ENCODE results near the gene EGLN2.
"Not testable (repeated sequence)": the region's sequence is repeated elsewhere in the genome, so short reads cannot be mapped to it uniquely, and the experiment has no call there.

Gene EGLN2

DNA sequence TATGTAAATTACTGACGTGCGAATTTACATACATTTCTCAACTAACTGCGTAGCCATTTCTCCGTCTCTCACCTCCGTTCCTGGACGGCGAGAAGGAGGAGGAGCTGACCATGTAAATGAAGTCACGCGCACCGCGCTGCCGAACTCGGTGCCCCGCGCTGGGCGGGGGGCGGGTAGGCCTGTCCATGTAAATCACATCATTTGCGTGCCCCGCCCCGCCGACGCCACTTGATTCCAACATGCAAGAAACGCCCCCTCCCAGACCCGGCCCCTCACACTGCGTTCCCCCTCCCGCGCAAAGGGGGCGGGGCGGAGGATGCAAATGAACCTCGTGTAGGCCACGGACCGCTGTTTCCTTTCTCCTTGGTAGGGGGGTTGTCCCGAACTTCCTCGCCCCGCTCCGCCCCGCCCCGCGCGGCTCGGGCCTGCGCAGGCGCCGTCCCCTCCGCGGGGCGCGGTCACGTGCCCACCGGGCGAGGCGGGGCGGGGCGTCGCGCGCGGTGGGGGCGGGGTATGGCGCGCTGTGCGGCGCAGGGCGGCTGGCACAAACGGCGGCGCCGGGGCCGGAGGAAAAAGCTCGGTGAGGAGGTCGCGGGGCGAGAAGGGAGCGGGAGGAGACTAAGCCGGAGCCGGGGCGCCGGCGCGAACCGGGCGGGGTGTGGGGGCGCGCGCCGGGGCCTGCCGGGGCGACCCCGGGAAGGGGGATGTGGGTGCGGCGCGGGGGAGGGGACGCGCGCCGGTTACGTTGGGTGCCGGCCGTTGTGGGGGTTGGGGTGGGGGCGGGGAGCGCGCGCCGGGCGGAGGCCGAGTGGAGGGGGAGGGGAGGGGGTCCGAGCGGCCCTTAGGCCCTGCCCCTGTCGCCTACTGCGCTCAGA lies at the start of gene EGLN2:
Gene EGLN2, plus strand, starts transcription at position 509 of the 875 bp plus-strand sequence. CDS start 1,382 bp downstream, outside the sequence.
- peak; percentile 100 for DNase-seq

DNA sequence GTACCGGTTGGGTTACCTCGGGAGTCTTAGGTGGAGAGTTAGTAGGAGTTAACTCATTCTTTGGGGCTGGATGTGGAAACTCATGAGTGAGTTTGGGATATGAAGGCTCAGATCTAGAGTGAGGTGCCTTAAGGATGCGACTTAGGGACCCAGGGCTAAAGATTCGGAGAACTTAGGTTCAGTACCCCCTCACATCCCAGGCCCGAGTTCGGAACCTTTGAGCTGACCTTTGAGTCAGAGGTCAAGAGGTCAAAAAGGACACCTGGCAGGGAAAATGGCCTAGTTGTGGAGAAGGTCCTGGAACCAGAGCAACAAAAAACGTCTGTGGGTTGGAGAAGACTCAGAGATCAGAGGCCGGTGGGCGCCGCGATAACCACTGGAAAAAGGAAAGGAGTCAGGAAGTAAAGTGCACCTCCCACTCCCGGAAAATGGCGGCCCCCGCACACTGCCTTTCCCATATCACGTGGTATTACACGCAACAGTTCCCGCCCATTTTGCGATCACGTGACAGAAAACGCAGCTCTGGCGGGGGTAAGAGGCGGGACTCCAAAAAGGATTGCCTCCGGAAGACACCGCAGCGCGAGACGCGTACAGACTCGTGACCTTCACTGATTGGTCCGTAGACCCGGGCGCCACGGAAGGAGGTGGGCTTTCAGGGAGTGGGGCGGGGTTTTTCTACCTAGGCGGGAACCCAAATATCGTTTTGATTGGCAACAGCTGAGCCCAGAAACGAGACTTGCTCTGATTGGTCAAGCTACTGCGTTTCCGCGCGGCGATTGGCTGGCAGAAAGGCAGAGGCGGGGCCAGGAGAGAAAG lies 48.7 kb upstream of the EGLN2 start, which contains the start of gene ACTMAP:
Gene ACTMAP, minus strand, starts transcription at position 420 of the 816 bp plus-strand sequence. CDS start 674 bp downstream, outside the sequence.
- peak; percentile 100 for DNase-seq

DNA sequence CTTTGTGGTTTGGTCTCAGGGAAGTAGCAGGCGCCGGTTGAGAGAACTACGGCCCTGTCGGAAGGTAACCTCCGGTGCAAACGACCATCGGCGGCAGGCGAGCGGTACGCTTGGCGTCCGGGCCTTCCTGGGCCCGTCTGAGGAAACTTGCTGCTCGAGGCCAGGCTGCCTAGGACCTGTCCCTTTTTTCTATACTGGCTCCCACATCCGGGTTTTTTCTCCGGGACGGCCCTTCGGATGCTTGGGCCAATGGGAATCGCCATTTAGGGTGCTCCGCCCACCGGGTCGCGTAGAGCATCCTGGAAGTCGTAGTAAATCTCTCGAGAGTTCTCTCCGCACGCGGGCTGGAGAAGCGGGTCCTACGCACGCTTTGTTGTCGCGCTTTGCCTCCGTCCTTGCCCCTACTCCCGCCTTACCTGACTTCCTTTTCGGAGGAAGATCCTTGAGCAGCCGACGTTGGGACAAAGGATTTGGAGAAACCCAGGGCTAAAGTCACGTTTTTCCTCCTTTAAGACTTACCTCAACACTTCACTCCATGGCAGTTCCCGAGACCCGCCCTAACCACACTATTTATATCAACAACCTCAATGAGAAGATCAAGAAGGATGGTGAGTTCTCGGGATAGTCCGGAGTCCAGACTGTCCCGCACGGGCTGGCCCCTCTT lies 48.0 kb upstream of the EGLN2 start, which contains the start of gene SNRPA:
Gene SNRPA, plus strand, starts transcription at position 330 of the 664 bp plus-strand sequence. Its CDS starts 206 bp downstream, at position 536.
- peak; percentile 100 for DNase-seq

DNA sequence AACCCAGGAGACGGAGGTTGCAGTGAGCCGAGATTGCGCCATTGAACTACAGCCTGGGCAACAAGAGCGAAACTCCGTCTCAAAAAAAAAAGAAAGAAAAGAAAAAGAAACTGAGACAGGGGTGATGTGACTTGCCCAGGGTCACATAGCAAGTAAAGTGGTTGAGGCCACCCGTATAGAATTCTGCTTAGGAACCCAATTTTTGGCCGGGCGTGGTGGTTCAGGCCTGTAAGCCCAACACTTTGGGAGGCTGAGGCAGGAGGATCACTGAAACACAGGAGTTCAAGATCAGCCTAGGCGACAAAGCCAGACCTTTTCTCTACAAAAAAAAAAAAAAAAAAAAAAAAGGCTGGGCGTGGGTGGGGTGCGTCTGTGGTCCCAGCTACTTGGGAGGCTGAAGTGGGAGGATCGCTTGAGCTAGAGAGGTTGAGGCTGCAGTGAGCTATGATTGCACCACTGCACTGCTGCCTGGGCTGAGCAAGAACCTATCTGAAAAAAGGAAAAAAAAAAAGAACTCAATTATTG lies 46.7 kb upstream of the EGLN2 start:
- no peak for DNase-seq

DNA sequence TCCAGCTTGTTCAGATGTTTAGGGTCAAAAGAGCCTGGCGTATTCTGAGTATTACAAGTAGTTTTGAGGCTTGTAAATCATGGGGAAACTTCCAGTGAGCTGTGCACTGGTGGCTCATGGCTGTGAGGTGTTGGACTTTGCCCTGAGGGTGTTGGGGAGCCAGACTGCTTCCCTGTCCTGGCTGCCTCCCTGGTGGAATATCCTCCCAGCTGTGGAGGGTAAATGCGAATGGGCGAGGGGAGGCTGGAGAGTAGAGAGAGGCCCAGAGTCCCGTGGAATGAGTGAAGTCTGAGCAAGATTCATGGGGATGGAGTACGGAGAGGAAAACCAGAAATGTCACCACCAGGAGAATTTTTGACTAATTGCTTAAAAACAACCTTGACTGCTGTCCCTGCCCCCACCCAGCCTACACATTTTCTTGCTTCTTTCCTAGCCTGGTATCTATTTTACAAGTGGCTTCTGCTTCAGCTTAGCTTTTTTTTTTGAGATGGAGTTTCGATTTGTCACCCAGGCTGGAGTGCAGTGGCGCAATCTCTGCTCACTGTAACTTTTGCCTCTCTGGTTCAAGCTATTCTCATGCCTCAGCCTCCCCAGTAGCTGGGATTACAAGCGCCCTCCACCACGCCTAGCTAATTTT lies 44.3 kb upstream of the EGLN2 start:
- DNase-seq: no peak

DNA sequence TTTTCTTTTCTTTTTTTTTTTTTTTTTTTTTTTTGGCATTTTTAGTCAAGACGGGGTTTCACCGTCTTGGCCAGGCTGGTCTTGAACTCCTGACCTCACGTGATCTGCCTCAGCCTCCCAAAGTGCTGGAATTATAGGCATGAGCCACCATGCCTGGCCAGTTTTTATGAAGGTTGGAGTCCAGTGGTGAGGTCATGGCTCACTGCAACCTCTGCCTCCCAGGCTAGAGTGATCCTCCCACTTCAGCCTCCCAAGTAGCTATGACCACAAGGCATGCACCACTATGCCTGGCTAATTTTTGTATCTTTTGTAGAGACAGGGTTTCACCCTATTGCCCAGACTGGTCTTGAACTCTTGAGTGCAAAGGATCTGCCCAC lies 43.8 kb upstream of the EGLN2 start:
- no peak for DNase-seq

DNA sequence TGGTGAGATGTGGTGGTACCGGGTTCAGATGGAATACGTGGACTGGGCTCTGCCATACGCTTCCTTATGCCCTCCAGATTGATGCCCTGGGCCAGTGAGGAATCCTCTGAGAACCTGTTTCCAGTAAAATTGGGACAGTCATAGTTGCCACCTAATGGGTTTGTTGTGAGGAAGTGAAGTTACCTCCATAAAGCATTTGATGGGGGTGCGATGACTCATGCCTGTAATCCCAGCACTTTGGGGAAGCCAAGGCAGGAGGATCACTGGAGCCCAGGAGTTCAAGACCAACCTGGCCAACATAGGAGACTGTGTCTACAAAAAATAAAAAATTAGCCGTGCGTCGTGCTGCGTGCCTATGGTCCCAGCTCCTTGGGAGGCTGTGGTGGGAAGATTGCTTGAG lies 43.2 kb upstream of the EGLN2 start:
- DNase-seq: no peak

DNA sequence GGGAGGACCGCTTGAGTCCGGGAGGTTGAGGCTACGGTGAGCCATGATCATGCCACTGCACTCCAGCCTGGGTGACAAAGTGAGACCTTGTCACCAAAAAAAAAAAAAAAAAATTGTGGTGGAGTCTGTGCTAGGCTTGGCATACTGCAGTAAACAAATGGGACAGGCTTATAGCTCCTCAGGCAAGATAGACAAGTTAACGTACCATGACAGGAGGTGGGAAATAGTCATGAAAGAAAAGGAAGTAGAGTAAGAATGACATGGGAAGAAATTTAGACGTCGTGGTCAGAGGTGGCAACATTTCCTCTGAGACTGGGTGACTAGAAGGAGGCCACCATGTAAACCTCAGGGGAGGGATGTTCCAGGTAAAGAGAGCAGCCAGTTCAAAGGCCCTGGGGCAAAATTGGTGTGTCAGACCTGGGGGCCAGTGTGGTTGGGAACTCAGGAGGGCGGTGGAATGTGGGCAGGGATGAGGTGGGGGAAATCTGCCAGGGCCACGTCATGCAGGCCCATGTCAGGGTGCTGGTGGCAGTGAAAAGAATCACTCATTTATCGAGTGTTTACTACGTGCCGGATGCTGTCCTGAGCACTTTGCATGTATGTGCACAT lies 42.4 kb upstream of the EGLN2 start:
- DNase-seq: no peak

DNA sequence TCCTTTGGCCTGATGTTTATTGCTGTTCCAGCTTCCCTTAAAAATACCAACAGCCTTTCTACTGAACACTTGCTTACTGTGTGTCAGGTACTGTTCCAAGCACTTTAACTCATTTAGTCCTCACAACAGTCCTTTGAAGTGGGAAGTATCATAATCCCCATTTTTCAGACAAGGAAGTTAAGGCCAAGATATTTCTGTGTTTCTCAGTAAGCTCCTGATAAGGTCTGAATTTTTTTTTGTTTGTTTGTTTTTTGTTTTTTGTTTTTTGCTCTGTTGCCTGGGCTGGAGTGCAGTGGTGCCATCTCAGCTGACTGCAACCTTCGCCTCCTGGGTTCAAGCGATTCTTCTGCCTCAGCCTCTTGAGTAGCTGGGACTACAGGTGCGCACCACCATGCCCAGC lies 40.5 kb upstream of the EGLN2 start:
- no peak for DNase-seq

DNA sequence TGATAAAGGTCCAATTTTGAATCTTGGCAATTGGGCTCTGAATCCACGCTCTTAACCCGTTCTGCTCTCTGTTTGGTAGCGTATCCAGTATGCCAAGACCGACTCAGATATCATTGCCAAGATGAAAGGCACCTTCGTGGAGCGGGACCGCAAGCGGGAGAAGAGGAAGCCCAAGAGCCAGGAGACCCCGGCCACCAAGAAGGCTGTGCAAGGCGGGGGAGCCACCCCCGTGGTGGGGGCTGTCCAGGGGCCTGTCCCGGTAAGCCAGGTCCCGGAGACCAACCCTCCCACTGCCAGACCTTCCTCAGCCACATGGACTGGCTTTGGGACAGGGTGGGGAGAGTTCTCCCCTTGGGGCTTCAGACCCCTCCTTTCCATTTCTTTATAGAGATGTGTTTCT lies 39.6 kb upstream of the EGLN2 start:
- no peak for DNase-seq

DNA sequence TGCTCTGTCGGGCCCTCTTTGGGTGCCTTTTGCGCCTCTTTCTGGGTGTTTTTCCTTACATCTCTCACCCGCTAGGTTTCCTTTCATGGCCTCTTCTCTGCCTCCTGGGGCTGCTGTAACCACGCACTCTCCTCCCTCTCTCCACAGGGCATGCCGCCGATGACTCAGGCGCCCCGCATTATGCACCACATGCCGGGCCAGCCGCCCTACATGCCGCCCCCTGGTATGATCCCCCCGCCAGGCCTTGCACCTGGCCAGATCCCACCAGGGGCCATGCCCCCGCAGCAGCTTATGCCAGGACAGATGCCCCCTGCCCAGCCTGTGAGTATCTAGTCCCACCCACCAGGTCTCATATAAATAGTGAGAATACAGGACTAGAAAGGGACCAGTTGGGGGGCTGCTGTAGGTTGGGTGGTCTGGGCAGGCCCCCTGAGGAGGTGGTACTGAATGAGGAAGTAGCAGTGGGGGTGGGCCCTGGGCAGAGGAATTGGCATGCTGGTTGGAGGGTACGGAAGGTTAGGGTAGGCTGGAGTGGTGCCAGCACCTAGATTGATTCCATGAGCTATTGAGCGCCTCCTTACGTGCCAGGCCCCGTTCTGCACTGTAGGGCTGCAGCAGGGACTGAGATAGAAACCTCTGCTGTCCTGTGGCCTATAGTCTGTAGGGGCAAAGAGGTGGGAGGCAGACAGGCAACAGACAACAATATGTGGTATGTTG lies 36.1 kb upstream of the EGLN2 start:
- no peak for DNase-seq

DNA sequence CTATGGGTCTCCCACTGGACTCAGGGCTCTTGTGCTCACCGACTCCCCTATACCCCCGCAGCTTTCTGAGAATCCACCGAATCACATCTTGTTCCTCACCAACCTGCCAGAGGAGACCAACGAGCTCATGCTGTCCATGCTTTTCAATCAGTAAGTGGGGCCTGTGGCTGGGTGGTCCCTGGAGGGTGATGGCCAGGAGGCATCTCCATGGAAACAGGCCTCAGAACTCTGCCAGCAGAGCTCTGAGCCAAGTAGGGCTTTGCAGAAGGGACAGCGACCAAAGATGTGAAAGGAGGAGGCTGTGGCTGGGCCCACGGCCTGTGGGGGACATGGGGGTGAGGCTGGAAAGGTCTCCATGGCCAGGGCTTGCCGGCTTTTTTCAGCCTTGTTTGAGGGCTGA lies 35.5 kb upstream of the EGLN2 start:
- DNase-seq: no peak

DNA sequence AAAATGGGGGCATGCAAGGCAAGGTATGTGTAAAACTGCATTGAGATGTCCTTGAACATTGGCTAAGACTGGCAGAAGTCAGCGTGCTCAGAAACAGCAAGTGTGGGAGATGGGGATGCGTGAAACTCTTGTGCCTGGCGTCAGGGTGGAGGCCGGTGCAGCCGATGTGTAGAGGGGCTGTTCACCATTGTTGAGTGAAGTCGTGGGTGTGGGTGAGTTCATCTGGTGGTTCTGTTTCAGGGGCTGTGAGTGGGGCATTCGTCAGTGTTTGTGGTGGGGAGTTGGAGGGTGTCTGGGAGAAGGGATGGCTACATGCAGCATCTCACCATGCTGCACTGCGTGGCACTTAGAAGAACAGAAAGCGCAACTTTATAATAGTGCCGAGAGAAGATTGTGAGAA lies 35.0 kb upstream of the EGLN2 start:
- DNase-seq: no peak

DNA sequence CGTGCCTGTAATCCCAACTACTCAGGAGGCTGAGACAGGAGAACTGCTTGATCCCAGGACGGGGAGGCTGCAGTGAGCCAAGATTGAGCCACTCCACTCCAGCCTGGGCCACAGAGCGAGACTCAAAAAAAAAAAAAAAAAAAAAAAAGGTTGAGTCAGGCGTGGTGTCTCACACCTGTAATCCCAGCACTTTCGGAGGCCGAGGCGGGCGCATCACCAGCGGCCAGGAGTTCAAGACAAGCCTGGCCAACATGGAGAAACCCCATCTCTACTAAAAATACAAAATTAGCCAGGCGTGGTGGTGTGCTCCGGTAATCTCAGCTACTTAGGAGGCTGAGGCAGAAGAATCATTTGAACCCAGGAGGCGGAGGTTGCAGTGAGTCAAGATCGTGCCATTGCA lies 32.6 kb upstream of the EGLN2 start:
- not testable (repeated sequence) for DNase-seq

DNA sequence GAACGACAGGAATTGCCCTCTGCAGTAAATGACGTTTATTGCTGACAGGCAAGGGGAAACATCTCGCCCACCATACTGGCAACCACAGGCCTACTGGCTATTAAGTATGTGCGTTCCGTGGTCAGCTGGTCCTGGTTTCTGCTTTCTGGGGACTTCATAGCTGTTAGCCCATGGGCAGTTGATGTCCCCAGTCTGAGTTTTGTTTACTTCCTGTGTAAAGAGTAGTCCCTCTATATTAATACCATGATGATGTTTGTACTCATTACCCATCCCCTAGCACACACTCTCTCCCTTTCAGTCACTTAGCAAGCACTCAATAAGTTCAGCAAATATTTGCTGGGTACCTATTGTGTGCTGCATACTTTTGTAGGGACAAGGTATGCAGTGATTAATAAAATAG lies 30.1 kb upstream of the EGLN2 start:
- DNase-seq: no peak

DNA sequence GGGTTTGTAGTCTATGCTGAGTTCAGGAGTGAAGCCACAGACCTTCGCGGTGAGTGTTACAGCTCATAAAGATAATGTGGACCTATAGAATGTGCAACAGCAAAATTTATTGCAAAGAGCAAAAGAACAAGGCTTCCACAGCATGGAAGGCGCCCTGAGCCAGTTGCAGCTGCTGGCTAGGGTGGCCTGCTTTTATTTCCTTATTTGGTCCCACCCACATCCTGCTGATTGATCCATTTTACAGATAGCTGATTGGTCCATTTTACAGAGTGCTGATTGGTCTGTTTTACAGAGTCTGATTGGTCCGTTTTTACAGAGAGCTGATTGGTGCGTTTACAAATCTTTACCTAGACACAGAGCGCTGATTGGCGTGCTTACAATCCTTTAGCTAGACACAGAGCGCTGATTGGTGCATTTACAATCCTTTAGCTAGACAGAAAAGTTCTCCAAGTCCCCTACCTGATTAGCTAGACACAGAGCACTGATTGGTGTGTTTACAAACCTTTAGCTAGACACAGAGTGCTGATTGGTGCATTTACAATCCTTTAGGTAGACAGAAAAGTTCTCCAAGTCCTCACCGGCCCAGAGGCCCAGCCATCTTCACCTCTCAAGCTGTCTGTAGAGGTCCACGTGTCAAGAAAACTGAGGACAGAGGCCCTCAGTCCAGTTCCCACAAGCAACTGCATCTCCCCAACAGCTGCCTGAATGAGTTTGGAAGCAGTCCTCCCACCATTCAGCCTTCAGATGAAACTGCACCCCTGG lies 27.7 kb upstream of the EGLN2 start:
- not testable (repeated sequence) for DNase-seq

DNA sequence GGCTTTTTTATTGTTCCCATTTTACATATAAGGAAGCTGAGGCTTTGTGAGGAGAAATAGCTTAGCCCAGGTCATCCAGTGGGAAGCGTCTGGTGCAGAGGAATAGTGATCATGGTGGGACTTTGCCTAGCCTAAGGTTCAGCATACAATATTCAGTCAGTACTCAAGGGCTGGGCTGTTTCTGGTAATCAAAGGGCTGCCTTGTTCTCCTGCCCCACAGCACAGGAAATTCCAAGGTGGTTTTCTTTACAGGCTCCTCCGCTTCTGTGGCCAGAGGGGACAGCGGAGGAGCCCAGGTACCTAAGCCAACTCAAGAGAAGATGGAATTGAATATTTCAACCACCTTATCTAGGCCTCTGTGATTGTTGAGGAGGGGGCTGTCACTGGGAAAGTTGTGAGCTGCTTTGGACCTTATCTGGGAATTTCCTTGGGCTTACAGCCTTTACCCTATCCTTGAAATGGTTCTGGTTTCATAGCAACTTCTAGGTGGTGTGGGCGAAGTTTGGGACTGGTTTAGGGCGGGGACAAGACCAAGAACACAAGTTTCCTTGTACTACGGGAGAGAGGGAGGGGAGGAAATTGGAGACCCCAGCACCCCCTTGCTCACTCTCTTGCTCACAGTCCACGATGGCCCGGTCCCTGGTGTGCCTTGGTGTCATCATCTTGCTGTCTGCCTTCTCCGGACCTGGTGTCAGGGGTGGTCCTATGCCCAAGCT lies 23.9 kb upstream of the EGLN2 start, which contains the start of gene MIA:
Gene MIA, plus strand, starts transcription at position 606 of the 716 bp plus-strand sequence. Its CDS starts 22 bp downstream, at position 628.
- no peak for DNase-seq

DNA sequence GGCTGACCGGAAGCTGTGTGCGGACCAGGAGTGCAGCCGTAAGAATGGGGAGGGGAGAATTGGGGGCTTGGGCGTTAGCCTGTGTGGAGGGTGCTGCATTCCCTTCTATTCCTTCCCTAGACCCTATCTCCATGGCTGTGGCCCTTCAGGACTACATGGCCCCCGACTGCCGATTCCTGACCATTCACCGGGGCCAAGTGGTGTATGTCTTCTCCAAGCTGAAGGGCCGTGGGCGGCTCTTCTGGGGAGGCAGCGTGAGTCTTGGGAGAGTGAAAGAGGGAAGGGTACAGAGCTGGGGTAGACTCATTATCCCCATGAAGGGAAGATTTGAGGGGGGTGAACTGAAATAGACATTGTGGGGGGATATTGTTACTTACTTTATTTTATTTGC lies 23.4 kb upstream of the EGLN2 start:
- no peak for DNase-seq

DNA sequence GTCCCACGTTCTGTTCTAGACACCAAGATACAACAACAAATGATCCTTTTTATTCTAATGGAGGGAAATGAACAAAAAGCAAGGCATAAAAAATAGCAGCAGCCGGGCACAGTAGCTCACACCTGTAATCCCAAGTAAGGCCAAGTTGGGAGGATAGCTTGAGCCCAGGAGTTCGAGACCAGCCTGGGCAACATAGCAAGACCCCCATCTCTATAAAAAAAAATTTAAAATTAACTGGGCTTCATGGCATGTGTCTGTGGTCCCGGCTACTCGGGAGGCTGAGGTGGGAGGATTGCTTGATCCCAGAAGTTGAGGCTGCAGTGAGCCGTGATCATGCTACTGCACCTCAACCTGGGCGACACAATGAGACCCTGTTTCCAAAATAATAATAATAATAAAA lies 22.6 kb upstream of the EGLN2 start:
- no peak for DNase-seq
